Ovary (tissue), 9 donors: Measurements from ENCODE around the gene UBE2E3. TPM values are rescaled to one million over a fixed set of nuclear protein-coding genes. Genes with fewer than 3 reads are reported as not detected.

Experiments used
- DNase-seq, 5 donors: peaks; one replicate each; pipeline ENCODE4 v3.0.0-alpha.2; 2019 to 2020
- H3K27ac ChIP-seq, 2 donors: fragments of 200-600 bp; one replicate each; pipeline versions ENCODE4 v1.5.1 to v1.8.0; 2019 to 2022
- H3K27me3 ChIP-seq: fragments of 200-600 bp; one replicate; pipeline ENCODE4 v1.8.0; 2022
- H3K36me3 ChIP-seq: fragments of 200-600 bp; sonication (generic); one replicate; pipeline ENCODE4 v1.5.1; 2019
- H3K4me1 ChIP-seq: one replicate; pipeline ENCODE4 v1.8.1; 2013; ENCODE audit warnings: mild to moderate bottlenecking, moderate library complexity; ENCODE audit not compliant: insufficient read depth
- H3K4me3 ChIP-seq: fragments of 200-600 bp; sonication (generic); one replicate; pipeline ENCODE4 v1.5.1; 2017
- H3K9me3 ChIP-seq, 2 donors: fragments of 200-600 bp in 1 of 2; sonication (generic) in 1 of 2; one replicate each; pipeline versions ENCODE4 v1.5.1 to v1.8.1; 2013 to 2019; ENCODE audit warnings: mild to moderate bottlenecking in 1 of 2, moderate library complexity in 1 of 2
- CTCF ChIP-seq, 3 donors: fragments of 450-650 bp in 2 of 3; fragments of 200-600 bp in 1 of 3; IDR thresholded peaks; one replicate each; pipeline versions ENCODE4 v1.5.1 to v1.8.0; 2016 to 2022; ENCODE audit warnings: antibody characterized with exemption in 3 of 3, mild to moderate bottlenecking in 1 of 3
- EP300 ChIP-seq: sonication (generic); formaldehyde crosslinking; IDR thresholded peaks from one replicate; pipeline ENCODE4 v1.6.1; 2017; ENCODE audit warnings: antibody characterized with exemption
- POLR2A ChIP-seq: fragments of 450-650 bp; IDR thresholded peaks from one replicate; pipeline ENCODE4 v1.6.1; 2017; ENCODE audit warnings: antibody characterized with exemption, mild to moderate bottlenecking, moderate library complexity
- WGBS, 3 donors: extraction: QIAGEN DNeasy Blood & Tissue Kit in 1 of 3; methylation state at CpG; one replicate each; pipeline versions ENCODE4 v1.1.5 to v1.1.7; 2013 to 2017; 5-methylcytosine and 5-hydroxymethylcytosine counted together
- intact Hi-C, 4 donors: fragments of 100-400 bp; cut with DNase I; formaldehyde crosslinking; loops; one replicate each; pipeline versions ENCODE4 v1.11.0 to v1.15.1; 2022 to 2023
- polyA plus RNA-seq, 2 donors: library from polyadenylated mRNA; stranded (reverse); fragments of 200-250 nt in 1 of 2; fragments of 350-450 nt in 1 of 2; fragmentation: Illumina TruSeq in 1 of 2; extraction: RNeasy Lipid Tissue Mini Kit (QIAGEN cat#74804) in 1 of 2; gene quantifications; one replicate each; pipeline ENCODE4 v1.2.3, GENCODE V29; 2013 to 2014
- total RNA-seq, 7 donors: library from RNA; depleted of rRNA in 2 of 7; stranded (reverse); fragments of >200 nt in 2 of 7; fragmentation: NEBNext Ultra II Directional in 3 of 7; extraction: Animal tissue kit (Norgen Biotek cat#: 25700) in 3 of 7; gene quantifications; one replicate each; pipeline versions ENCODE4 v1.1.0 to v1.2.4, GENCODE V29; 2016 to 2023
- donor health status: DM: no; HTN: no; CAD: no; lungs with moderate emphysema.
- donor health status: DM: no; HTN: no; CAD: no.
- donor health status: Bipolar disorder and iron deficiency.
- donor health status: DM: yes; HTN: yes; CAD: no.
- donor health status: DM: no; HTN: no; CAD: no.
- donor health status: DM: yes; HTN: yes; CAD: no.

UBE2E3 gene
- total and polyA plus RNA-seq, 9 donors, result 43.0 to 96.3 (median 49.8) TPM

GRCh38 chr2:181112916-181113315, 132.5 kb downstream of the UBE2E3 start:
- Histone ChIP-seq H3K9me3 (no peaks in the 10 kb centered on the region), H3K36me3 (no peaks in the 10 kb centered on the region), H3K4me1 (no peaks in the 10 kb centered on the region), H3K27ac (no peak overlapping the region), H3K4me3 (no peak overlapping the region), H3K27me3 (no peaks in the 10 kb centered on the region)
- no peak for TF ChIP-seq CTCF (IDR thresholded peaks at IDR 0.05)
- no peak for TF ChIP-seq EP300
- TF ChIP-seq POLR2A, result no peak
- DNase-seq, result no peak
- WGBS, 3 donors, result 87 to 98% (median 98%) methylated on average over 1 of the region's 1 CpG
- intact Hi-C loops, result no loop called here
